Measurements from ENCODE around the gene ACADS.

ACADS gene, protein sequence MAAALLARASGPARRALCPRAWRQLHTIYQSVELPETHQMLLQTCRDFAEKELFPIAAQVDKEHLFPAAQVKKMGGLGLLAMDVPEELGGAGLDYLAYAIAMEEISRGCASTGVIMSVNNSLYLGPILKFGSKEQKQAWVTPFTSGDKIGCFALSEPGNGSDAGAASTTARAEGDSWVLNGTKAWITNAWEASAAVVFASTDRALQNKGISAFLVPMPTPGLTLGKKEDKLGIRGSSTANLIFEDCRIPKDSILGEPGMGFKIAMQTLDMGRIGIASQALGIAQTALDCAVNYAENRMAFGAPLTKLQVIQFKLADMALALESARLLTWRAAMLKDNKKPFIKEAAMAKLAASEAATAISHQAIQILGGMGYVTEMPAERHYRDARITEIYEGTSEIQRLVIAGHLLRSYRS

GRCh38 chr12:120725659-120726509, at the start of gene ACADS:
ACADS (plus strand) TSS chr12:120725826; CDS start chr12:120725886, 60 bp downstream.
- peak; percentile 7 for DNase-seq

DNA sequence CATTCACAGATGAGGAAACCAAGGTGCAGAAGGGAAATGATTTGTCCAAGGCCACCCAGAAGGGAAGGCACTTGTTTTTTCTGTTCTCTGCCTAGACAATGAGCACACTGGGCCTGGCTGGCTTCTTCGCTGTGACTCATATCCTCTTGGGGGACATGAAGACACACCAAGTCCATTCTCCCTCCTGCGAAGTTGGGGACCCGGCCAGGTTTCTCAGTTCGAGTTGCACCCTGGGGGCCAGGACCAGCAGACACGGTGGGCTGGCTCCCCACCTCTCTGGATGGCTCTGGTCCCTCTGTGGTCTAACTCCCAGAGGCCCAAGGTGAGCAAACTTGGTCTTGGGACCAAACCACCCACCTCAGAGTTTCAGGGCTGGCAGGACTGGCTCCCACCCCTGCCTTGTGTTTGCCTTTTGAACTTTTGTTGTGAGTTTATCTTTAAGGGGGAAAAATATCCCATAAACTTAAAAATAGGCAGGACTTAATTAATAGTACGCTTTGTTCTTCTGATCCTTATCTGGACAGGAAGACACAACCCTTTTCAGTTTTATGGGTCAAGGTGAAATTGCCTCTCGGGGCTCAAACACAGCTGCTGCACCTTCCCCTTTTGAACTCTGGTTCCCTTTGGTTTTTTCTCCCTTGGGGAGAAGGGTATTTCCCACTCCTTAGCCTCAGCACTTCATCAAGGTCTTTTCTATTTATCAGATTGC, 47.7 kb upstream of the ACADS start:
- DNase-seq, result no peak

DNA sequence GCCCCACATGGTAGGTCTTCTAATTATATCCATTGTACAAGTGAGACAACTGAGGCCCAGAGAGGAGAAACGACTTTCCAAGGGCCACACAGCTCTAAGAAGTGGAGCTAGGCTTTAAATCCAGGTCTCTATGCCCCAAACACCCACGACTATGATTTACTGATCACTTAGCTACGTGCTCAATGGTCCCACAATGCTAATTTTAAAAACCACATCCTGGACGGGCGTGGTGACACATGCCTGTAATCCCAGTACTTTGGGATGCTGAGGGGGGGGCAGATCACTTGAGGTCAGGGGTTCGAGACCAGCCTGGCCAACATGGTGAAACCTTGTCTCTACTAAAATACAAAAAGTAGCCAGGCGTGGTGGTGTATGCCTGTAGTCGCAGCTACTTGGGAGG, 47.1 kb upstream of the ACADS start:
- no peak for DNase-seq

GRCh38 chr12:120680165-120680738, 45.4 kb upstream of the ACADS start:
- no peak for DNase-seq

DNA sequence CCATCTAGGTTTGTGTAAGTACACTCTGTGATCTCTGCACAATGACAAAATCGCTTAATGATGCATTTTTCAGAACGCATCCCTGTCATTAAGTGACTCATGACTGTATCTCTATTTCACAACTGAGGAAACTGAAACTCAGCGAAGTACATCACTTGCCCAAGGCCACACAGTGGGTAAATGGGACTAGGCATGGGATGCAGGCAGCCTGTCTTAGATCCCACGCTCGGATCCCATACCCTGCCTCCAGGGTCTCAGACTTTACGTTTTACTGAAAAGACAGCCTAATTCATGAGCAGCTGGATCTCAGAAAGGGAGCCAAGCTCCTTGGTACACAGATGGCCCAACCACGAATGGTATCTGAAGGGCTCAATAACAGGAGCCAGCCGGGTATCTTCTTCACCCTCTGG, 41.1 kb upstream of the ACADS start:
- no peak for DNase-seq

GRCh38 chr12:120685522-120685921, 40.1 kb upstream of the ACADS start:
- DNase-seq, result no peak

DNA sequence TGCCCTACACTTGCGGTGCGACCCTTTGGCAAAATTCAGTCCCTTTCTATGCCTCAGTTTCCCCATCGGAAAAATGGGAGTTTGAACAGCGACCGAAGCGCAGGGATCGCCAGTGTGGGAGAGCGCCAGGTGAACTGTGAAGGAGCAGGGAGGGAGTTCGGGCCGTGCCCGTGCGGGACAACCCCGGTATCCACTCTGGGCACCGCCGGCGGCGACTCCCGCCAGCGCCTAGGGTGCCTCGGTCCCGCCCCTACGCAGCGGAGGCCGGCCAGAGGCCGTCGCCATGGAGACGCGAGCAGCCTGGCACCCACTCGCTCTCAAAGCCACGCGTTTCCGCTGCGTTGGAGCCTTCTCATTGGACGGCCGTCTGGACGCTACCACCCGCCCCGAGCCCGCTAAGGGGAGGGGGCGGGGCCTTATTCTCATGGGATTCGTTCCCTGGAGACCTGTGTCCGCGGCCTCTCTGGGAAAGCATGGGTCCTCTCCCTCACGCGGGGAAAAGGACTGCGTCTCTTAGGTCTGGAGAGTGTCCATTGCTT, 39.4 kb upstream of the ACADS start:
- peak; percentile 85 for DNase-seq

DNA sequence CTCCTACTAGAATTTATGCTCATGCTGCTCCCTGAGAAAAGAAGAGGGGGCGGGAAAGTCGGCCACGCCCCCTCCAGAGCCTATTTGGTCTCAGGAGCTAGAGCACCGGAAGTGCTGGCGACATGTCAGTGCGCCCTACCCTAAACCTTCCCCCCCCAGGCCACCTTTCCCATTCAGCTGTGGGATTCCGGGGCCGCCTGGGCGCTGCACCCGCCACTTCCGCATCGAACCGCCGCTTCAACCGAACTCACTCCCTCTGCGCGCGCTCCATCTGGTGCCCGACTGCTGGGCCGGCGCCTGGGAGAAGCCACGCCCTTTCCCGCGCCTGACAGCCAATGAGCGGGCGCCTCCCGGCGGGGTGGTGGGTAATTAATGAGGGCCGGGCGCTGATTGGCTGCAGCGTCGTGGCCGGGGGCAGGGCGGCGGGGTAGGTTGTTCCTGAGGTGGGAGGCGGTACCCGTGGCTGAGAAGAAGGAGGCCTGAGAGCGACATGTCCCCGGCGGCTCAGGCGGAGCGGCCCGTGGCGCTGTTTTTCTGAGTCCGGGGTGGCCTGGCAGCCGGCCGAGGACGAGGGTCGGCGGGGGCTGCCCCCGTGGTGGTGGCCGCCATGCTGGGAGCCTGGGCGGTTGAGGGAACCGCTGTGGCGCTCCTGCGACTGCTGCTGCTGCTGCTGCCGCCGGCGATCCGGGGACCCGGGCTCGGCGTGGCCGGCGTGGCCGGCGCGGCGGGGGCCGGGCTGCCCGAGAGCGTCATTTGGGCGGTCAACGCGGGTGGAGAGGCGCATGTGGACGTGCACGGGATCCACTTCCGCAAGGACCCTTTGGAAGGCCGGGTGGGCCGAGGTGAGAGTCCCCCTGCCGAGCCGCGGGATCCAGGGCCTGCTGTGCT, 38.7 kb upstream of the ACADS start, which contains the start of gene MLEC:
TSS of gene MLEC (plus strand) at position 460 of the 888 bp plus-strand sequence. CDS start at position 608, 148 bp downstream.
- DNase-seq, result peak; percentile 89

DNA sequence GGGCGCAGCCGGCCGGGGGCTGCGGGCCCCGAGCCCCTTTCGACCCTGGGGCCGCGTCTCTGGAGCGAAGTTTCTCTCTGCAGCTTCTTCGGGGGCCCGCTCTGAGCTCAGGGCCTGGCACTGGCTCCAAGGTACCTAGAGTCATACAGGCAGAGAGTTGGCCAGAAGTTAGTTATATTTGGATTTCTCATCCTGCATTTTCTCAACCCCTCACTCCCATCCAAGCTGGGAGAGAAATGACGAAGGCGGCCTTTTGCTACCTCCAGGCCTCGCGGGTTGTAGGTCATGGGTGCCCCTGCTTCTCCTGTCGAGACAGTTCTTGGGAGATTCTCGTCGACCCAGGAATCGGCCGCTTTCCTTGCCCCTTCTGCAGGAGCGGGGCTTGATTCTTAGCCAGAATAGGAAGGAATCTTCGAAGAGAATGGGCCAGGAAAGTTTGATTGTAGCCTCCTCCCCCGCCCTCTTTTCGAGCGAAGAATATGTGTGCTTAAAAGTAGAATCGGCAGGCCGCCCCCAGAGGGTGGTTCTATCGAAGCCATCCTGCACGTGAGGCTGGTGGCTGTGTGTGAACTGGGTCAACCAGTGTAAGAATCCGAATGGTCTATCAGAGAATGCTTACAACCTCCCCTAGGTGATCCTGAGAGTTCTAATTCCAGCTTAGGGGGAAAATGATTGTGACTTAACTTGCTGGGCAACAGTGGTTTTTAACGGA, 37.9 kb upstream of the ACADS start:
- no peak for DNase-seq

- no peak for DNase-seq
Observed at GRCh38 chr12:120688527-120689071, 37.0 kb upstream of the ACADS start.

- no peak for DNase-seq
Observed at GRCh38 chr12:120689397-120690082, 36.1 kb upstream of the ACADS start.

DNA sequence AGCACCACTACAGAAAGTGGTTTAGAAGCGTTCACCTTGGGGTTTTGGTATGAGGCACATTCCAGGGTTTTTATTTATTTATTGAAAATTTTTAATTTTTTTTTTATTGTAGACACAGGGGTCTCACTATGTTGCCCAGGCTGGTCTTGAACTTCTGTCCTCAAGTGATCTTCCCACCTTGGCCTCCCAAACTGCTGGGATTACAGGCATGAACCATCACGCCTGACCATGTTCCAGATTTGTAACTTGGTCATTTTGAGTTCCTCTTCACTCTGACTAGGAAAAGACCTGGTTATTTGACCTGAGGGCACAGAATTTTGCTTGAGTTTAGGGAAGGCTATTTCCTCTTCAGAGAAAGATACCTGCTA, 35.6 kb upstream of the ACADS start:
- no peak for DNase-seq

GRCh38 chr12:120690978-120691377, 34.6 kb upstream of the ACADS start:
- no peak for DNase-seq

- DNase-seq, result no peak
Observed at GRCh38 chr12:120692524-120693033, 33.0 kb upstream of the ACADS start.

DNA sequence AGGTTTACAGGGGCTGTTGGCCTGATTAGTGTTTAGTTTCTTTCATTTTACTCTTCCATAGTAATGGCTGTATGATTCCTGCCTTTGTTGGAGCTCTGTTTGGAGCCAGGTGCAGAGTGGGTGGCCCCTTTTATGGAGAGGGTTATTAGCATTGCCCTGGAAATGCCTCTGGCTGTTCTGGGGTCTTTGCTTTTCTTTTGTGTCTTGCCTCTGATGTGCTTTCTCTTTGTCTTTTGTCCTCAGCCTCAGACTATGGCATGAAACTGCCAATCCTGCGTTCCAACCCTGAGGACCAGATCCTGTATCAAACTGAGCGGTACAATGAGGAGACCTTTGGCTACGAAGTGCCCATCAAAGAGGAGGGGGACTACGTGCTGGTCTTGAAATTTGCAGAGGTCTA, 31.8 kb upstream of the ACADS start:
- no peak for DNase-seq

DNA sequence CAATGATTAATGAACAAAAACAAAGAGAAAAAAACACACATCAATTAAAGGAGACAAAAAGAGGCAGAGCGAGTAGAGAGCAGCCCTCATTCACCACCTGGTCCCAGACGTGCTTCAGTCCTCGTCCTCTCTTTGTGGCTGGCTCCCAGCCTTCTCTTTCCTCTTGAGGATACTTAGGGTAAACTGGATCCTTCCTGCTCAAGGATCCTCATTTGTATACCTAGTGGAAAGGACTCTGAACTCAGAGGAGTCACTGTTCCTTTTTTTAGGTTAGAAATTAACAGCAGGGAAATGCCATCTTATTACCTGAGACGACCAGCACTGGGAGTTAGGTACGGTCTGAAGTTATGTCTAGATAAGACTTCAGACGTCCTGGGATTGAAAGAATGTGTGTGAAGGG, 29.0 kb upstream of the ACADS start:
- no peak for DNase-seq

DNA sequence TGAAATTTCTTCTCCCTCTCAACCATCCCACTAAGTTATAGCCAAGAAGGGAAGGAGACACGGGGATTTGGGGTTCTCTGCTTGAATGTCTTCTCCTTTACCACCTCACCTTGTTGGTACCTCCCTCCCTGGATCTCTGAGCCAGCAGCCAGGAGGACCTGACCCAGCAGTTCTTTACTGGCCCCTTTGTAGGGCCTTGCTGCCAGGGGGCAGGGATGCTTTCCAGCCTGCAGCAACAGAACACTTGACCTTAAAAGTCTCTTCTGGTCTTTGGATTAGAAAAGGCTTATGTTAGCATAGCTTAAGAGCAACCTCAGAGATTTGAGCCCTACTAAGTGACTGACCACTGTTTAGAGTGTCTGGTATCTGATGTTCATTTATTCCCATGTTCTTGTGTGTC, 28.3 kb upstream of the ACADS start:
- no peak for DNase-seq

GRCh38 chr12:120698665-120699064, 27.0 kb upstream of the ACADS start:
- no peak for DNase-seq

- DNase-seq, result no peak
Observed at GRCh38 chr12:120699553-120699952, 26.1 kb upstream of the ACADS start.

- DNase-seq, result no peak
Observed at GRCh38 chr12:120700886-120701285, 24.7 kb upstream of the ACADS start.
